ENCODE data around the gene IGIP.
"Not testable (repeated sequence)": the region's sequence is repeated elsewhere in the genome, so short reads cannot be mapped to it uniquely, and the experiment has no call there.

IGIP gene

GRCh38 chr5:140140435-140140834, 14.7 kb downstream of the IGIP start:
- DNase-seq: no peak

GRCh38 chr5:140141241-140141640, 15.5 kb downstream of the IGIP start:
- no peak for DNase-seq

- no peak for DNase-seq
These were observed 16.5 kb downstream of the IGIP start for GRCh38 chr5:140142246-140142645.

GRCh38 chr5:140142856-140143255, 17.1 kb downstream of the IGIP start:
- DNase-seq: no peak

- no peak for DNase-seq
These were observed 18.0 kb downstream of the IGIP start for GRCh38 chr5:140143521-140144258.

- no peak for DNase-seq
These were observed 19.5 kb downstream of the IGIP start for GRCh38 chr5:140145256-140145655.

GRCh38 chr5:140145818-140146522, 20.2 kb downstream of the IGIP start:
- peak in 38 of 58 donors; percentile 14 to 66 (median 32) for DNase-seq

GRCh38 chr5:140146523-140146842, 20.7 kb downstream of the IGIP start:
- DNase-seq: no peak

- DNase-seq: no peak
These were observed 21.7 kb downstream of the IGIP start for GRCh38 chr5:140147460-140147859.

GRCh38 chr5:140148508-140148907, 22.8 kb downstream of the IGIP start:
- peak in 4 of 58 donors; percentile 7 to 33 (median 22) for DNase-seq

GRCh38 chr5:140150201-140150600, 24.5 kb downstream of the IGIP start:
- no peak for DNase-seq

GRCh38 chr5:140151144-140152021, 25.6 kb downstream of the IGIP start:
- no peak for DNase-seq

GRCh38 chr5:140152022-140152999, 26.6 kb downstream of the IGIP start:
- no peak for DNase-seq

- DNase-seq: peak in 2 of 58 donors; percentile 11 to 13
These were observed 27.5 kb downstream of the IGIP start for GRCh38 chr5:140153255-140153654.

GRCh38 chr5:140153905-140154304, 28.2 kb downstream of the IGIP start:
- peak in 22 of 58 donors; percentile 13 to 65 (median 35) for DNase-seq

- not testable (repeated sequence) for DNase-seq
These were observed 29.1 kb downstream of the IGIP start for GRCh38 chr5:140154710-140155381.

GRCh38 chr5:140157032-140157781, 31.5 kb downstream of the IGIP start:
- DNase-seq: peak; percentile 35 to 97 (median 90)

GRCh38 chr5:140159014-140159927, 33.5 kb downstream of the IGIP start:
- DNase-seq: no peak
